Stimulated activated CD4-positive, alpha-beta T cell treated with anti-CD3 and anti-CD28 coated beads, Interleukin-1b, Interleukin-23, amount 100 ng/mL, for 4 hours (primary cell): ENCODE data around the gene RAI1.

ENCODE experiments used
- DNase-seq, 2 donors: peaks; one replicate each; pipeline ENCODE4 v3.0.0-alpha.2; 2020; ENCODE audit warnings: low read depth in 2 of 2

The RAI1 gene

DNA sequence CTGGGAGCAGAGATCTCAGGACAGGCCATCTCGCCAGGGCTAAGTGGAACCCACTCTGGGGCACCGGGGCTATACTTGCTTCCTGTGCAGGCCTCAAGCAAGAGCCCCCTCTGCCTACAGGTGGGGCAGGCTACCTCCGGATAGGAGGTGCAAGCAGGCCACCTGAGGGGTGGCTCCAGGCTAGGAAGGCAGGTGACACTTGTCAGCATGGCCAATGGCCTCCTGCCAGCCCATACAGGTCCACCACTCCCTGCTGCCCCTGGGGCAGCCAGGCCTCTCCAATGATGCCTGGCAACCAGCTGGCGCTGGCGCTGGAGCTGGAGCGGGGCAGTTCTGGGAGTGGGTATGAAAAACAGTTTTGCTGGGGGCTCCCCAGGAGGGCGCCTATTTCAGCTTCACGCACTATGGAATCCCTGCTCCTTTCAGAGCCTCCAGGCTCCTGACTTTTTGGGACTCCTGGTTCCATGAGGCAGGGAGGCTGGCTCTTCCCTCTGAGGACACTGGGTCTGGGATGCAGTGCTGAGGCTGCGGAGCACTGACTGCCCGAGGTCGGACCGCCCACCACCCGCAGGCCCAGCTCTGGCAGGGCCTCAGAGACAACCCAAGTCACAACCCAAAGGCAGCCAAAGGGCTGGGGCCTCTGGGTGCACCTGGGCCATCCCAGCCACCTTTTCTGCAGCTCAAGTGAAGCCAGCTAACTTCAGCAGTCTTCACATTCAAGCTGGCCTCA lies 164.0 kb downstream of the RAI1 start:
- no peak for DNase-seq

DNA sequence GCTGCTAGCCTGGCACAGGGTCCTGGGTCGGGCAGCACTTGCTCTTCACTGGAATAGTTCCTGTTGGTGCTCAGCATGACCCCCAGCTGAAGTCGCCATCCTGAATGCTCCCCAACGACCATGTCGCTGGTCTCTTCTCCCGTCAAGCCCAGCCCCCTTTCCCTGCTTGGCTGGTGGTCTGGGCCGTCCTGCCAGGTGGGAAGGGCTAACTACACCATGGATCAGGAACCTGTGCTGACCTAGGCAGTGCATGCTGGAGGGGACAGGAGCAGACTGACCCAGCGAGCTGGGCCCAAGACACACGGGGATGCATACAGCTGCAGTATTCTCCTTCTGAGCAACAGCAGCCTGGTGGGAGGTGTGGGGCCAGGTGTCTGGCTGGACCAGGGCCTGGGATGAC lies 164.7 kb downstream of the RAI1 start:
- no peak for DNase-seq

DNA sequence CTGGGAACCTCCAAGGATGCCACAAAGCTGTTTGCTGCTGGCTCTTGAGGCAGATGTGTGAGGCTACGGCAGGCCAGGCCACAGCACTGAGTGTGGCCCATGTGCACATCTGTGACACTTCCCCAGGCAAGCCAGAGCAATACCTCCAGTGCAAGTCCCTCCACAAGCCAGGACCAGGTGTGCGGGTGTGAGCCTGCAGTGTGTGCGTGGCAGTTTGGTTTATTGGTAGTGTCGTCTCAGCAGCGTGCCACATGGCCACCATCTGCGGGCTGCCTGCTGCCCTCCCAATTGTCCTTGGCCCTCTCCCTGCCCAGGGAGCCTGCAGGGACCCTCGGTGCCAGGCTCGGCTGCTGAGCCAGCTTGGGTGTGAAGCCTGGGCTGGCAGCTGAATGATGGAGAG lies 165.4 kb downstream of the RAI1 start:
- no peak for DNase-seq

DNA sequence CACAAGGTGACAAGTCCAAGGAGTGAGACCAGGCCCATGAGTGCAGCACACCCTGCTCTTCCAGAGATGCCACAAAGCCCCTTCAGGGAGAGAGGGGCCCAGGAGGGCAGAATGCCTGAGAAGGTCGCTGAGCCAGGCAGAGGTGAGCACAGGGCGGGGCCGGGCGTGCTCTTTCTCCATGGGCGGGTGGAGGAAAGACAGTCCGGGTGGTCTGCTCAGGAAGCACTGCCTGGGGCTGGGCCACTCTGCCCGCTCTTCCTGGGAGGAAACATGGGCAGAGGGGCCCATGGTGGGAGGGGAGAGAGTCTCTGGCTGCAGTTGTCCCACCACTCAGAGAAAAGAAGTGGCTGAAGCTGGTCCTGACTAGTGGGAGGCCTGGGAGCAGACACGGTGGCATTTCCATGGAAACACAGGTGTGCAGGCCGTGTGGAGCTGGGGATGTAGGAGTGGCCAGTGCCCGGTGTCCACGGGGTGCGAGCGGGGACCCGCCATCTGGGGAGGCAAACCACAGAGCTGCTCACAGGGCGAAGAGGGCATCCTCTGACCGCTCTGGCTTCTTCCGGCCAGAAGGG lies 165.9 kb downstream of the RAI1 start:
- DNase-seq, result no peak

DNA sequence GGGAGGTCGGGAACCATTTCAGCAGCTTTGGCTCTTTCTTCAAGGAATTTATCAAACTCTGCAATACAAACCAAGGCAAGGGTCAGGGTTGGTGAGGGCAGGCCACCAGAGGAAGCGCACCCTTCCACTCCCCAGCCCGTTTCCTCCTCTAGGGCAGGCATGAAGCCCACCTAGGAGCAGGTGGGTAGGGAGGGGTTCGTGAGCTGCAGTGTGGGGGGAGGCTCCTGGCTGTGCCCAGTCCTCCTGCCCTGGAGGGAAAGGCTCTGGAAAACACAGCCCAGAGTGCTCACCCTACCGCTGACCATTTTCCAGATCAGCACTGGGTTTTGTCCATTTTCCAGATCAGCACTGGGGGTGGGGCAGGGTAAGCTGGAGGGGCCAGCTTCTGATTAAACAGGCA lies 166.5 kb downstream of the RAI1 start:
- DNase-seq, result no peak

DNA sequence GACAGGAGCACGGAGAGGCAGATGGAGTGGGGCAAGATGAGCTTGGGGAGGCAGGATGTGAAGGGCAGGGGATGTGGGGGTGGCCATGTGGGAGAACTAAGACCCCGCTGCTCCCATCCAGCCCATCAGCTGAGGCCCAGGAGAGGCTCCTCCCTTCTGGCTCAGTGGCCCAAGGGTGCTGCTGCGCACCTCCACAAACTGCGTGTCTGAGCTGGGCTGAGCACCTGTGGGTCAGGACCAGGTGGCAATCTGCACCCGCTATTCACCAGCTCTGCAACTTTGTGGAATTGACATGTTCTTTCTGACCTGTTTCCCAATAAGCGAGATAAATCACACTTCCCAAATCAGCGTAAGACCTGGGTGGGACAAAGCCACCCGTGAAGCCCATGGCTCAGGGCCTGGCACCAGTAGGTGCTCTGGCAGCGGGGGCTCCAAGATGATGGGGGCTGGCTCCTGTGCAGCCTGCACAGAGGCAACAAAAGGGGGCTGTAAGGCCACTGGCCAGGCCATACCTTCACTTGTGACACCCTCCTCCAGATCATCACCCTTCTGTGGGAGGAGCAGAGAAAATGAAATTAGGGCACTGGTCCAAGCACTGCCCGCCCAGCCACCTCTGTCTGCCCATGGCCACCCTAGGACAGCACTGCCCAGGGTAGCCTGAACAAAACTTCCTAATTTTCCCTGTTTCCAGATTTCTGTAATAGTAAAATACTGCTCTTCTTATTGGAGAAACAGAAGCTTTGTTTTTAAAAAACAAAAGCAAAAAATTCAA lies 167.2 kb downstream of the RAI1 start:
- no peak for DNase-seq

DNA sequence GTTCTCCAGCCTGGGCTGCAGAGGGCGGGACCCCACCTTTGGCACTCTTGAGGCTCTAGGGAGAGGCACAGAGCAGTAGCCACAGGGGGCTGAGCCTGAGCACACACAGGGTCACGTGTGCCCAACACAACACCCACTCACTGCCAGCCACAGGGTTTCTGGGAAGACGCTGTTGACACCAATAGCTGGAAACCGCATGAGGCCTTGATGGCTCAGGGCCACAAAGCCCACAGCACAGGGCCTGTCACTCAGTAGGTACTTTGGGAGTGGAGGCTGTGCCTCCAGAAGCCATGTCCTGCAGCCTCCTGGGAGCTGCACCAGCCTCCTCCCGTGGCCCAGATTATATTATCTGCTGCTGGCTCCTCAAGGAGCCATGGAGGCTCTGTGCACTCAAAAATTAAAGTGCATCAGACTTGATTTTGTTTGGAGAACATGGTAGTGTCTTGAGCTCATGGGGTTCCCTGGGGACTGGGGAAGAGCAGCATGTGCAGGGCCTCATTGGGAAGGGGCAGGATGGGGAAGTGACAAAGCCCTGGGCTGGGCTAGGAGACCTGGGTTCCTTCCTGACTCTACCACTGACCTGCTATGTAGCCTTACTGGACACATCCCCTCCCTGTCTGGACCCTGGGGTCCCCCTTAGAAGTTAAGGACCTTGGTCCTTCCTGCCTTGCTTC lies 168.0 kb downstream of the RAI1 start:
- peak; percentile 56 to 68 for DNase-seq

DNA sequence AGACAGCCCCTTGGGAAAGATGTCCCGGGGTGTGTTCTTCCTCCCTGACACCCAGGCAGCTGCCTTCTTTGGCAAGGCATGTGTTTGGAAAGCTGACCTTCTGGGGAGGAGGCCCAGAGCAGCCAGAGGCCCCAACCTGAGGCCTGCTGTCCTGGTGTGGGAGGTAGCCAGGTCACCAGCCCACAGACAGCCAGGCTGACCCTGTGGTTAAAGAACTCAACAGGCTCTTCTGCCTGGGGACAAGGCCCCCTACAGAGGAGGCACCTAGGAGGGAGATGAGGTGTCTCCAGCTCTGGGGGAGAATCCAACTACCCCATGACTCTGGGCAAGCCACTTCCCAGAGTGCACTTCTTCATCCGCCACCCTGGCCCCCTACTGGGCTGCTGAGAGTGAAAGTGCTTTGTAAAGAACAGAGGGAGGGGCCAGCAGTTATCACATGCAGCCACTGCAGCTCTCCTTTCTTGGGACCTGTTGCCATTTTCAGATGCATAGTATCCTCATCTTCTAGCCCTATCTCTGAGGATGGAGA lies 168.7 kb downstream of the RAI1 start:
- peak in 1 of 2 donors; percentile 22 for DNase-seq

DNA sequence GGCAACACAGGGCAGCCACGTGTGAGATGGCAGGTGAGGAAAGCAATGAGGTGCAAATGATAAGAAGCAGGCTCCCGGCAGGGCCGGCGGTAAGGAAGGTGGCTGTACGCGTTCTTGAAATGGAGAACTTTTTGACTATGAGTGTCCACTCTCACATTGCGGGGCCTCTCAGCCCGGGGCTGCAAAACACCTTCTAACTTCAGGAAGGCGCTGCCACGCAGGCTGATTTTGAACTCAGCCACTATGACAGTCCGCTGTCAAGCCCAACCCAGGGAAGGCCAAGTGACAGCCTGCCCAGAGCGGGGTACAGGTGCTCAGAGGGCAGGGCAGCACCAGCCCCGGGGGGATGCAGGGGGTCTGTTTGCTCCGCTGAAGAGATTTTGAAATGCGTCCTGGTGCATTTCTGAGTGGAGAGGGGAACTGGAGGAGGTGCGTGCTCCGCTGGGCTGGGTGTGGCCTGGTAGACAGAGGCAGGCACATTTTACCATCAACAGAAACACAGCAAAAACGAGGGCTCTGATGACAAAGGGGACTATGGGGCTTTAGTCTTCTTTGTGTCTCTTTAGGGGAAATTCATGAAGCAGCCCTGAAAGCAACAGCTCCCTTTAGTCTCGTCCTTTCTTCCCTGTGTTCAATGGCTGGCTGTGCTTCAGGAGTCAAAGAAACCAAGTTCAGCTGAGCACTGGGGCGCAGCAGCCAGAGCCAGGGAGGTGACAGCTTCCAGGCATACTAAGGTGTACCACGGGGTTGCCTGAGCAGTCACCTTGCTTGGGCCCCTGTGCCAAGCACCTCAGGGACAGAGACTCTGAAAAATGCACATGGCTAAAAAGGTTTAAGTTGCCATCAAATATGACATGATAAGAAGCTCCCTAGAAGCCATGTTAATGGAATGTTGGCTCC lies 170.1 kb downstream of the RAI1 start:
- no peak for DNase-seq

DNA sequence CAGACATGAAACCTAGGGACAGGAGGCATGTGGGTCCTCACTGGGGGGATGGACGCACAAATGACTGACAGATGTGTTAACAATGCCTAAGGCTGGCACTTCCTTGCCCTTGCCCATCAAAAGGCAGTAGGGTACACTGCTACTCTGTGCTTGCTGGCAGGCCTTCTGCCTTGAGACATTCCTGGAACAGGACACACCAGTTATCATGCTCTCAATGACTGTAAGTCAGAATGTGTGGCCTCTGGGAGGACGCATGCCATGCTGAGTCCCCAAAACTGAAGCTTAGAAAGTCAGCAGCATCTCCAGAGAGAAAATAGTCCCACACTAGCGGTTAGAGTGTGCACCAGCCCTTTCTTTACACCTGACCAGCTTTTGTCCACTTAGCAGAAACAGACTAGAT lies 171.7 kb downstream of the RAI1 start:
- DNase-seq, result no peak

DNA sequence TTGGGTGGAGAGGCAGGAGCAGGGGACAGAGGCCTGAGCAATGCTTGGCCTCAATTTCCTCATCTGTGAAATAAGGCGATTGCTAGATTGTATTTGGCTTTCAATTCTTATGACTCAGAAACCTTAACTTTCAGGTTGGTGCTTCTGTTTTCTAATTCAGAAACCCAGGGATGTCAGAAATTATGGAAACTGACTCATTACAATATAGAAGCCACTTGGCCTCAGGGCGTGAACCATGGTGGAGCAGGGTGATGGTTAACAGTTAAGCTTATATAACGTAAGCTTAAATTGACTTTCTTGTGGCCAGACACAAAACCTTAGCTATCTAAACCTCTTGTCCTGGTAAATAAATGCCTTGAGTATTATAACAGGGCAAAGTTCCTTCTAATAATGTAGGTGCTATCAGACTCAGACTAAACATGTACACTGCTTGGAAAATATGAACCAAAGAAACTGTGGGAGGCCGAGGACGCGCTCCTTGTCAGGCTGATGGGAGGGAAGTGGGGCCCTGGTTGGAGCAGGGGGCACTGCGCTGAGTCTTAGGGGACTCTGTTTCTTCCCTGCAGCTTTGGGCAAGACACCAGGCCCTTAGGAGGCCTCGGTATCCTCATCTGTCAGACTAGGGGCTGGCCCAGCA lies 172.7 kb downstream of the RAI1 start:
- DNase-seq, result no peak

DNA sequence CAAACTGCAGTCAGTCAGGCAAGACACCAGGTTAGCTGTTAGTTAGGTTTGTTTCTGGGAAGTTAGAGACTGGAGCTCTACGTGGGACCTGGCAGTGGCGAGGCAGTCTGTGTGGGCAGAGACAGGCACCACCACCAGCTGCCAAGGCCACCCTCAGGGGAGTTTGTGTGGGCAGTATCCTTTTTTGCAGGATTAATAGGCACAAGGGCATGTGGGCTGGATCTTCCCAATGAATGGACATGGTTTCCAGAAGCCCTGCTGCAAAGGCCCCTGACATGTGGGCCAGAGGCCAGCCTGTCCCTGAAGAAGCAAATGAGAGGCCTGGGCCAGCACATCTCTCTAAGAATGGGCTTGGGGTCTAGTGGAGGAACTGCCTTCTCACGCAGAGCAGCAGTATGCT lies 174.7 kb downstream of the RAI1 start:
- no peak for DNase-seq

DNA sequence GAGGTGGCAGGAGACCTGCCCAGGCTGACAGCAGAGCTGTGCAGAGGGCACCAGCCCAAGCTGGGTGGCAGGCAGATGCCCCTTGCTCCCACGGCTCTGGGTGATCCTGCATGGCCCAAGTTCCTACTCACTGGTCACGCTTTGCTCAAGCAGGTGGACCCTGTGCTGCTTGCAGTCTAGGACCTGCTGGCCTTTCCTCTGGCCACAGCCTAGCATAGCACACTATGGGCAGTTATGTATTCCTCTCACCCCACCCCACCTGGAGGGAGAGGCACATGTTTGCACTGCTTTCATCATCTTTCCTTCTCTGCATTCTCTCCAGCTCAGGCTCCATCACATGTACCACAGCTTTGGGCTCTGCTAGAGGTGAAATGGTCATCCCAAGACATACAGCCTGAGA lies 175.1 kb downstream of the RAI1 start:
- DNase-seq, result no peak

DNA sequence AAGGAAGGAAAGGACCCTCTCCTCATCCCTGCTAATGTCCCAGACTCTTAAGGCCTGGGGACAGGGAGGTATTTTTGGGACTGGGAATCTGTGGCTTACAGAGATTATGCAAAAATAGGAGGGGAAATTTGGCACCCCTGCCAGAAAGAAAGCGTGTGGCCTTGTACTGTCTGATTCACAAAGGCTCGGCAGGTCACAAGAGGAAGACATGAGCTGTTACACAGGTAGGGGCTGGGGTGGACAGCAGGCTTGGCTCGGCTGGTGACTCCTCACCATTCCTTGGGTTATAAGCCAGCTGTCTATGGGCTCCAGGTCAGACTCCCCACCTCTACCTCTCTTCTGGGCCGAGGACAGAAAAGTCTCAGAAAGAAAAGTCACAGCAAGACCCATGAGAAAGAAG lies 176.2 kb downstream of the RAI1 start:
- no peak for DNase-seq

DNA sequence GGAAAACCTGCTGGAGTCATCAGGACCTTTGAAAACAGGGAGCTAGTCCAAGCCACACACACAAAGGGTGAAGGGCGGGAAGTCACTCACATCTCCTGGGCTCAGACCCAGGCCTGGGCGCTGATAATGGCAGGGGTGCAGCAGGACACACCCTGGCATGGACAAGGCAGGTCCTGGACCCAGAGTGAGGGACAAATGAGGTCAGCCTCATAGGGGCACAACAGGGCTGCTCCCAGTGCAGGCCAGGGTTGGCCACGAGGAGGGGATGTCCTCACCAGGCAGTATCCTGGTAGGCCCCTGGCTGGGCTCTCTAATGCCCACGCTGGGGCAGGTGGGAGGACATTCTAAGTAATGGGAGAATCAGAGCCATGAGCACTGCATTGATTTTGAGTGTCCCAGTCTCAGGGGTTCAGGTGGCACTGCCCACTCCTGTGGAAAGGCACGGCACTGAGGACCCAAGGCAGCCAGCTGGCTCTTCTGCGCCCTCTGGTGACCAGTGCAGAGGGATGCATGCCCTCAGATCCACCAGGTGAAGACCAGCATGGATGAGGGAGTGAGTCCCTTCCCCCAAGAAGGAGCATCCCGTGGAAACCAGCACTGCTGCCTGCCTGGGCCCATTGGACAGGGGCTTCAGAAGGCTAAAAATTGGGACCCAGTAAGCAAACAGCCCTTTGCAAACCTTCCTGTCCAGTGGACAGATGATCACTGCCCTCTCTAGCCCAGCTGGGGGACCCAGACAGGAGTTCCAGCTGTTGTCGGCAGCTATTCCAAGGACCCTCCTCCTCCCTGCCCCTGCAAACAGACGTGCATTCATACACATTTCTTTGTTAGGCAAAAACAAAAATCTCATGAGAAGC lies 178.9 kb downstream of the RAI1 start:
- peak; percentile 58 to 64 for DNase-seq

DNA sequence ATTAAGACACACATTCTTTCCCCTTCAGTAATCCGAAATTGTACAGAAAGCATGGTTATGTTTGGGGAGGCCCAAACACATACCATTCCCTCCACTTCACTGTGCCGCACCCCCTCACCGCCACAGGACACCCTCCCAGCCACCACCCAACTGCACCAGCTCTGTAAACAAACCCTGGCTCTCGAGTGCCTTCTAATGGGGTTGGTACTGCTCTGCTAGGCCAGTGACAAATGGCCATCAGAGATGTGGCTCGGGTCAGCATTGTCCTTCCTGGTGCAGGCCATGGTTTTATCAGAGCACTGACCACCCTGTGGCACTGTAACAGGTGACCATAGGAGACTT lies 179.5 kb downstream of the RAI1 start:
- no peak for DNase-seq
